Right atrium auricular region (tissue), 2 donors: ENCODE data around the gene PANK1. TPM values are rescaled to one million over a fixed set of nuclear protein-coding genes. Genes with fewer than 3 reads are reported as not detected.
A peak's percentile ranks its signal among the peaks of the same experiment; 100 is the strongest.

ENCODE experiments used
- DNase-seq: peaks from one replicate; pipeline ENCODE4 v3.0.0-alpha.2; 2019; ENCODE audit warnings: low spot score
- H3K27ac ChIP-seq, 2 donors: fragments of 200-600 bp; sonication (generic); 1 replicate in 1 of 2; 2 replicates in 1 of 2; pipeline ENCODE4 v1.5.1; 2016 to 2019
- H3K27me3 ChIP-seq, 2 donors: fragments of 200-600 bp; sonication (generic); one replicate each; pipeline versions ENCODE4 v1.5.1 to v1.6.0; 2017 to 2019
- H3K36me3 ChIP-seq: fragments of 200-600 bp; sonication (generic); one replicate; pipeline ENCODE4 v1.5.1; 2016
- H3K4me1 ChIP-seq, 2 donors: fragments of 200-600 bp; sonication (generic); one replicate each; pipeline versions ENCODE4 v1.5.1 to v1.6.0; 2017 to 2019
- H3K4me3 ChIP-seq, 2 donors: fragments of 200-600 bp; sonication (generic); 1 replicate in 1 of 2; 2 replicates in 1 of 2; pipeline ENCODE4 v1.5.1; 2017 to 2019; ENCODE audit warnings: mild to moderate bottlenecking in 1 of 2, moderate library complexity in 1 of 2
- H3K9me3 ChIP-seq, 2 donors: fragments of 200-600 bp; sonication (generic); one replicate each; pipeline ENCODE4 v1.5.1; 2019
- CTCF ChIP-seq, 2 donors: fragments of 200-600 bp; sonication (generic); IDR thresholded peaks; one replicate each; pipeline ENCODE4 v1.5.1; 2019; ENCODE audit warnings: antibody characterized with exemption in 2 of 2
- total RNA-seq, 2 donors: library from RNA; depleted of rRNA; stranded (reverse); fragments of >200 nt; gene quantifications; one replicate each; pipeline ENCODE4 v1.1.0, GENCODE V29; 2016

PANK1 gene
- total RNA-seq, 2 donors from 2014 or later = 7.4 to 15.5 TPM

GRCh38 chr10:89566992-89567391, 78.0 kb downstream of the PANK1 start:
- Histone ChIP-seq H3K27ac (no peak overlapping the region), H3K27me3 (no peaks in the 10 kb centered on the region), H3K4me1 (no peaks in the 10 kb centered on the region), H3K9me3 (no peaks in the 10 kb centered on the region), H3K4me3 (no peak overlapping the region), H3K36me3 (no peaks in the 10 kb centered on the region)
- DNase-seq = no peak
- no peak for TF ChIP-seq CTCF (IDR thresholded peaks at IDR 0.05)

GRCh38 chr10:89566095-89566950, 78.7 kb downstream of the PANK1 start:
- H3K27ac ChIP-seq = no peak overlapping the region

GRCh38 chr10:89565180-89565579, 79.9 kb downstream of the PANK1 start:
- Histone ChIP-seq H3K4me3 (no peak overlapping the region), H3K9me3 (no peaks in the 10 kb centered on the region), H3K36me3 (no peaks in the 10 kb centered on the region), H3K27ac (no peak overlapping the region), H3K4me1 (no peaks in the 10 kb centered on the region), H3K27me3 (no peaks in the 10 kb centered on the region)
- no peak for DNase-seq
- TF ChIP-seq CTCF (IDR thresholded peaks at IDR 0.05) = no peak

More at GRCh38 chr10:89566095-89566950, 78.7 kb downstream of the PANK1 start:
- Histone ChIP-seq H3K36me3 (no peaks in the 10 kb centered on the region), H3K9me3 (no peaks in the 10 kb centered on the region), H3K4me3 (no peak overlapping the region), H3K4me1 (no peaks in the 10 kb centered on the region), H3K27me3 (no peaks in the 10 kb centered on the region)
- DNase-seq = no peak
- no peak for TF ChIP-seq CTCF (IDR thresholded peaks at IDR 0.05)

- TF ChIP-seq CTCF (IDR thresholded peaks at IDR 0.05) = peak; percentile 62 to 80
- Histone ChIP-seq H3K9me3 (no peaks in the 10 kb centered on the region), H3K4me3 (no peak overlapping the region), H3K27ac (no peak overlapping the region), H3K4me1 (no peaks in the 10 kb centered on the region), H3K27me3 (no peaks in the 10 kb centered on the region), H3K36me3 (no peaks in the 10 kb centered on the region)
- no peak for DNase-seq
Measured at GRCh38 chr10:89563861-89564478, 81.1 kb downstream of the PANK1 start.

- H3K9me3 ChIP-seq = no peaks in the 10 kb centered on the region
- H3K36me3 ChIP-seq = no peaks in the 10 kb centered on the region
- no peak for DNase-seq
- no peak overlapping the region for H3K27ac ChIP-seq
- no peak overlapping the region for H3K4me3 ChIP-seq
- TF ChIP-seq CTCF (IDR thresholded peaks at IDR 0.05) = no peak
- H3K4me1 ChIP-seq = no peaks in the 10 kb centered on the region
- H3K27me3 ChIP-seq = no peaks in the 10 kb centered on the region
Measured at GRCh38 chr10:89563311-89563710, 81.7 kb downstream of the PANK1 start.
